SK-N-SH treated with all-trans-retinoic acid at 6 μM for 48 hours (cell line): ENCODE data around the gene ELP1.

ENCODE experiments used
- ATAC-seq: fragments of 200-7000 bp; cut with Tn5 transposase; 3 replicates; pipeline ENCODE4 v1.9.1; 2020; ENCODE audit warnings: mild to moderate bottlenecking, moderate library complexity
- ARNTL ChIP-seq: fragments of 450-650 bp; formaldehyde crosslinking; IDR thresholded peaks from 2 replicates; pipeline ENCODE4 v1.5.0; 2020; ENCODE audit warnings: low read depth, mild to moderate bottlenecking, moderate library complexity, borderline replicate concordance
- BACH2 ChIP-seq: fragments of 250-450 bp; sonication (Bioruptor Pico); IDR thresholded peaks from 2 replicates; pipeline ENCODE4 v1.9.0; 2021; ENCODE audit warnings: mild to moderate bottlenecking, borderline replicate concordance
- CSDC2 ChIP-seq: fragments of 250-450 bp; sonication (Bioruptor Pico); IDR thresholded peaks from 2 replicates; pipeline ENCODE4 v1.5.0; 2020; ENCODE audit warnings: mild to moderate bottlenecking, moderate library complexity
- CSRNP3 ChIP-seq: fragments of 250-450 bp; sonication (Bioruptor Pico); IDR thresholded peaks from 2 replicates; pipeline ENCODE4 v1.5.1; 2021; ENCODE audit warnings: mild to moderate bottlenecking, moderate library complexity
- GLIS3 ChIP-seq: fragments of 250-450 bp; sonication (Bioruptor Pico); IDR thresholded peaks from 2 replicates; pipeline ENCODE4 v1.5.0; 2020; ENCODE audit warnings: mild to moderate bottlenecking, moderate library complexity
- ISL1 ChIP-seq: fragments of 250-450 bp; sonication (Bioruptor Pico); IDR thresholded peaks from 2 replicates; pipeline ENCODE4 v2.1.2; 2022; ENCODE audit warnings: mild to moderate bottlenecking, moderate library complexity
- OSR1 ChIP-seq: fragments of 250-450 bp; sonication (Bioruptor Pico); IDR thresholded peaks from 2 replicates; pipeline ENCODE4 v1.8.0; 2022; ENCODE audit warnings: moderate library complexity, mild to moderate bottlenecking, inconsistent platforms
- PPARA ChIP-seq: fragments of 250-450 bp; sonication (Bioruptor Pico); IDR thresholded peaks from 2 replicates; pipeline ENCODE4 v1.5.0; 2020; ENCODE audit warnings: mild to moderate bottlenecking, borderline replicate concordance
- RARB ChIP-seq: fragments of 250-450 bp; sonication (Bioruptor Pico); IDR thresholded peaks from 2 replicates; pipeline ENCODE4 v1.8.0; 2021; ENCODE audit warnings: mild to moderate bottlenecking, moderate library complexity
- SNAI2 ChIP-seq: fragments of 250-450 bp; sonication (Bioruptor Pico); IDR thresholded peaks from 2 replicates; pipeline ENCODE4 v1.5.0; 2020; ENCODE audit warnings: mild to moderate bottlenecking, moderate library complexity
- TCF4 ChIP-seq: fragments of 250-450 bp; sonication (Bioruptor Pico); IDR thresholded peaks from 2 replicates; pipeline ENCODE4 v1.8.0; 2021; ENCODE audit warnings: mild to moderate bottlenecking, moderate library complexity, borderline replicate concordance
- TOX ChIP-seq: fragments of 250-450 bp; sonication (Bioruptor Pico); IDR thresholded peaks from 2 replicates; pipeline ENCODE4 v1.8.0; 2021; ENCODE audit warnings: mild to moderate bottlenecking, moderate library complexity, borderline replicate concordance
- ZC3H10 ChIP-seq: fragments of 250-450 bp; sonication (Bioruptor Pico); IDR thresholded peaks from 2 replicates; pipeline ENCODE4 v1.5.1; 2021; ENCODE audit warnings: mild to moderate bottlenecking, moderate library complexity
- ZFP30 ChIP-seq: fragments of 450-650 bp; formaldehyde crosslinking; IDR thresholded peaks from 2 replicates; pipeline ENCODE4 v1.5.0; 2022; ENCODE audit warnings: mild to moderate bottlenecking, moderate library complexity
- ZNF565 ChIP-seq: fragments of 450-650 bp; formaldehyde crosslinking; conservative IDR thresholded peaks from 2 replicates; pipeline ENCODE4 v1.5.0; 2020; ENCODE audit warnings: low read depth, mild to moderate bottlenecking, moderate library complexity
- ZNF70 ChIP-seq: fragments of 450-650 bp; formaldehyde crosslinking; IDR thresholded peaks from 2 replicates; pipeline ENCODE4 v1.5.0; 2020; ENCODE audit warnings: mild to moderate bottlenecking, moderate library complexity
- ZNF8 ChIP-seq: fragments of 450-650 bp; formaldehyde crosslinking; IDR thresholded peaks from 2 replicates; pipeline ENCODE4 v1.5.0; 2020; ENCODE audit warnings: mild to moderate bottlenecking, moderate library complexity
- TF ChIP-seq, protein P1 (sequence below): fragments of 250-450 bp; sonication (Bioruptor Pico); IDR thresholded peaks from 2 replicates; pipeline ENCODE4 v1.8.0; 2020; ENCODE audit warnings: mild to moderate bottlenecking, moderate library complexity, borderline replicate concordance
- TF ChIP-seq, protein P2 (sequence below): fragments of 250-450 bp; sonication (Bioruptor Pico); IDR thresholded peaks from 2 replicates; pipeline ENCODE4 v1.8.0; 2021; ENCODE audit warnings: low read depth, mild to moderate bottlenecking, moderate library complexity, borderline replicate concordance
- TF ChIP-seq, protein P3 (sequence below): fragments of 250-450 bp; sonication (Bioruptor Pico); IDR thresholded peaks from 2 replicates; pipeline ENCODE4 v1.5.1; 2020; ENCODE audit warnings: low read depth, mild to moderate bottlenecking, moderate library complexity

ELP1 gene

GRCh38 chr9:108933718-108934322 lies at the start of gene ELP1:
Gene ELP1, minus strand, starts transcription at chr9:108934124. Its CDS starts 2,978 bp downstream, at chr9:108931146.
- TF ChIP-seq SNAI2 (CRISPR knock-in tag) (no peak), ZNF8 (no peak), OSR1 (CRISPR knock-in tag) (no peak), ARNTL (CRISPR knock-in tag) (no peak), GLIS3 (CRISPR knock-in tag) (no peak), ZNF565 (CRISPR knock-in tag) (0 out of 2 replicates have a peak, but pooled peaks have one; percentile 36)
- TF ChIP-seq, protein P1, sequence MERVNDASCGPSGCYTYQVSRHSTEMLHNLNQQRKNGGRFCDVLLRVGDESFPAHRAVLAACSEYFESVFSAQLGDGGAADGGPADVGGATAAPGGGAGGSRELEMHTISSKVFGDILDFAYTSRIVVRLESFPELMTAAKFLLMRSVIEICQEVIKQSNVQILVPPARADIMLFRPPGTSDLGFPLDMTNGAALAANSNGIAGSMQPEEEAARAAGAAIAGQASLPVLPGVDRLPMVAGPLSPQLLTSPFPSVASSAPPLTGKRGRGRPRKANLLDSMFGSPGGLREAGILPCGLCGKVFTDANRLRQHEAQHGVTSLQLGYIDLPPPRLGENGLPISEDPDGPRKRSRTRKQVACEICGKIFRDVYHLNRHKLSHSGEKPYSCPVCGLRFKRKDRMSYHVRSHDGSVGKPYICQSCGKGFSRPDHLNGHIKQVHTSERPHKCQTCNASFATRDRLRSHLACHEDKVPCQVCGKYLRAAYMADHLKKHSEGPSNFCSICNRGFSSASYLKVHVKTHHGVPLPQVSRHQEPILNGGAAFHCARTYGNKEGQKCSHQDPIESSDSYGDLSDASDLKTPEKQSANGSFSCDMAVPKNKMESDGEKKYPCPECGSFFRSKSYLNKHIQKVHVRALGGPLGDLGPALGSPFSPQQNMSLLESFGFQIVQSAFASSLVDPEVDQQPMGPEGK = peak; percentile 77; the same call in 1 of the 2 replicates
- peak; percentile 92 for ATAC-seq

GRCh38 chr9:108980893-108981292 lies 47.0 kb upstream of the ELP1 start:
- ATAC-seq = no peak

DNA sequence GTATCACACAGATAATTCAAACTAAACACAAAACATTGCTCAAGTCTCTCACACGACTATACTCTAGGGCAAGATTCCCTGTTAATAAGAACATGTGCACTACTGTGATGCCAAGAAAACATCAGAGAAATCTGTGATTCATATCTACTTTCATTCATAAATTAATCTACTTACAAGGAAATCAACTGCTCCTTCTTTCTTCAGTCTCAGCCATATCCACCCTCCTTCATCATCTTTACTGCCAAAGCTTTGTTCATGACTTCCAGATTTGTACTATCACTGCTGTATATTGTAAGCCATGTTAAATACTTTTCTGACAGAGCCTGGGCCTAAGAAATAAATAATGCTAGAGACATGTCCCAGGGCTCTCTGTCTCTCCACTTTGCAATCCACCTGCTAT lies 44.3 kb upstream of the ELP1 start:
- ATAC-seq = peak; percentile 54; the same call in 2 of the 3 replicates
- TF ChIP-seq ZC3H10 (CRISPR knock-in tag) (no peak), BACH2 (CRISPR knock-in tag) (no peak), ISL1 (peak; percentile 46; the same call in 1 of the 2 replicates)

More at GRCh38 chr9:108980893-108981292, 47.0 kb upstream of the ELP1 start:
- TF ChIP-seq ZNF565 (CRISPR knock-in tag) = no peak
- no peak for TF ChIP-seq PPARA (CRISPR knock-in tag)
- TF ChIP-seq ZC3H10 (CRISPR knock-in tag) = no peak
- no peak for TF ChIP-seq TOX (CRISPR knock-in tag)
- no peak for TF ChIP-seq ZFP30 (CRISPR knock-in tag)
- TF ChIP-seq SNAI2 (CRISPR knock-in tag) = no peak
- TF ChIP-seq CSDC2 (CRISPR knock-in tag) = no peak

DNA sequence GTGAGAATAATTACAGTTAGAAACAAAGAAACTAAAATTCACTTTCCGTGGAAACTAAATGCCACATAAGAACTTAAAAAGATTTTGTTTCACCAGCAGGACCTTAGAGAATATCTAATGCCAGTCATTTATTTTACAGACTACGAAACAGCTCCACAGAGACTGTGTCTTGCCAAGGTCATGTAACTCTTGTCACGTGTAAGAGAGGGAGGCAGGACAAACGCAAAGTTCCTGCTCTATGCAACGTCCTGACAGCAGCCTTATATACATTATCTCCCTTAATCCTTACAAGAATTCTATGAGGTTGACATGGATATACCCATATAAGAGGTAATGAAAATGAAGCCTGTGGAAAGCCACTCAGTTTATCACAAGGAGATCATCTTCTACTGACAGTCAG lies 40.0 kb upstream of the ELP1 start:
- no peak for ATAC-seq
- TF ChIP-seq ZFP30 (CRISPR knock-in tag) (no peak), ZNF565 (CRISPR knock-in tag) (no peak), SNAI2 (CRISPR knock-in tag) (no peak)

- no peak for ATAC-seq
- TF ChIP-seq, protein P1 = no peak
- TF ChIP-seq ZC3H10 (CRISPR knock-in tag) (no peak), ARNTL (CRISPR knock-in tag) (no peak), ZNF8 (no peak), ZNF70 (CRISPR knock-in tag) (no peak), SNAI2 (CRISPR knock-in tag) (no peak), CSRNP3 (CRISPR knock-in tag) (no peak), CSDC2 (CRISPR knock-in tag) (no peak), GLIS3 (CRISPR knock-in tag) (no peak), TCF4 (CRISPR knock-in tag) (no peak), ZNF565 (CRISPR knock-in tag) (no peak), RARB (CRISPR knock-in tag) (no peak)
- TF ChIP-seq, protein P2, sequence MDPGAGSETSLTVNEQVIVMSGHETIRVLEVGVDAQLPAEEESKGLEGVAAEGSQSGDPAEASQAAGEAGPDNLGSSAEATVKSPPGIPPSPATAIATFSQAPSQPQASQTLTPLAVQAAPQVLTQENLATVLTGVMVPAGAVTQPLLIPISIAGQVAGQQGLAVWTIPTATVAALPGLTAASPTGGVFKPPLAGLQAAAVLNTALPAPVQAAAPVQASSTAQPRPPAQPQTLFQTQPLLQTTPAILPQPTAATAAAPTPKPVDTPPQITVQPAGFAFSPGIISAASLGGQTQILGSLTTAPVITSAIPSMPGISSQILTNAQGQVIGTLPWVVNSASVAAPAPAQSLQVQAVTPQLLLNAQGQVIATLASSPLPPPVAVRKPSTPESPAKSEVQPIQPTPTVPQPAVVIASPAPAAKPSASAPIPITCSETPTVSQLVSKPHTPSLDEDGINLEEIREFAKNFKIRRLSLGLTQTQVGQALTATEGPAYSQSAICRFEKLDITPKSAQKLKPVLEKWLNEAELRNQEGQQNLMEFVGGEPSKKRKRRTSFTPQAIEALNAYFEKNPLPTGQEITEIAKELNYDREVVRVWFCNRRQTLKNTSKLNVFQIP (CRISPR knock-in tag) = no peak
- TF ChIP-seq, protein P3, sequence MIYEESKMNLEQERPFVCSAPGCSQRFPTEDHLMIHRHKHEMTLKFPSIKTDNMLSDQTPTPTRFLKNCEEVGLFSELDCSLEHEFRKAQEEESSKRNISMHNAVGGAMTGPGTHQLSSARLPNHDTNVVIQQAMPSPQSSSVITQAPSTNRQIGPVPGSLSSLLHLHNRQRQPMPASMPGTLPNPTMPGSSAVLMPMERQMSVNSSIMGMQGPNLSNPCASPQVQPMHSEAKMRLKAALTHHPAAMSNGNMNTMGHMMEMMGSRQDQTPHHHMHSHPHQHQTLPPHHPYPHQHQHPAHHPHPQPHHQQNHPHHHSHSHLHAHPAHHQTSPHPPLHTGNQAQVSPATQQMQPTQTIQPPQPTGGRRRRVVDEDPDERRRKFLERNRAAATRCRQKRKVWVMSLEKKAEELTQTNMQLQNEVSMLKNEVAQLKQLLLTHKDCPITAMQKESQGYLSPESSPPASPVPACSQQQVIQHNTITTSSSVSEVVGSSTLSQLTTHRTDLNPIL = no peak
Measured at GRCh38 chr9:108972626-108973209, 38.8 kb upstream of the ELP1 start.
